NCI-H446 (cell line): ENCODE measurements around the gene FLOT1.
"Not testable (repeated sequence)": the region's sequence is repeated elsewhere in the genome, so short reads cannot be mapped to it uniquely, and the experiment has no call there.

ENCODE experiments used
- DNase-seq, 2 experiments: peaks; one replicate each; lab custom pipeline; 2025; lab: John Stamatoyannopoulos, UW

The FLOT1 gene

GRCh38 chr6:30767158-30767943 is 24.9 kb upstream of the FLOT1 start:
- no peak for DNase-seq

DNA sequence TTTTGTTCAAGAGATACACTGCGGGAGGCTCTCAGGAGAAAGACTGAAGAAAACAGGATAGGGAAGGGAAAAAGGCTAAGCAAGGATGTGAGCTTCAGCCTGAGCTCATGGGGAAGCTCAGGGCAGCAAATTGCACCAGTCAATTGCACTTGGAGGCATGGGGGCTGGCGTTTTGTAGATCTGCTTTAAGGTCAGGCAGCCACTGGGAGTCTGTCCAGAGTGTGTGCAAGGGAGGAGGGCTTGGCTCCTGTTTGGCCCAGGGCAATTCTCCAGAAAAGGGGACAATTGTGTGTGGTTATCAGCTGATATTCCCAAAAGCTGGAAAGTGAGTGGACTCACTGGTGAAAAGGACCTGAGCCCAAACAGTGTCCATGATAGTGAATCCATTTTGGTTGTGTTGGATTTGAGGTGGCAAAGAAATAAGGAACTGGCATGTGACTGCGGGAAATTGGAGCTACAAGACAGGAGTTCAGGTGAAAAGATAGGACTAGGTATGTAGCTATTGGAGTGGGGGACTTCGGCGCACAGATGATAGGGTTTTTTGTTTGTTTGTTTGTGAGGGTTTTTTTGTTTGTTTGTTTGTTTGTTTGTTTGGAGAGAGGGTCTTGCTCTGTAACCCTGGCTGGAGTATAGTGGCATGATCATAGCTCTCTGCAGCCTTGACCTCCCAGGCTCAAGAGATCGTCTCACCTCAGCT is 24.1 kb upstream of the FLOT1 start:
- no peak for DNase-seq

GRCh38 chr6:30765495-30765894 is 23.0 kb upstream of the FLOT1 start:
- not testable (repeated sequence) for DNase-seq

GRCh38 chr6:30764490-30765043 is 22.1 kb upstream of the FLOT1 start:
- DNase-seq, result not testable (repeated sequence)

GRCh38 chr6:30763618-30764489 is 21.4 kb upstream of the FLOT1 start:
- DNase-seq, result no peak

- no peak for DNase-seq
These were observed 20.7 kb upstream of the FLOT1 start for GRCh38 chr6:30763155-30763617.

GRCh38 chr6:30761791-30762429 is 19.4 kb upstream of the FLOT1 start:
- DNase-seq, result no peak

DNA sequence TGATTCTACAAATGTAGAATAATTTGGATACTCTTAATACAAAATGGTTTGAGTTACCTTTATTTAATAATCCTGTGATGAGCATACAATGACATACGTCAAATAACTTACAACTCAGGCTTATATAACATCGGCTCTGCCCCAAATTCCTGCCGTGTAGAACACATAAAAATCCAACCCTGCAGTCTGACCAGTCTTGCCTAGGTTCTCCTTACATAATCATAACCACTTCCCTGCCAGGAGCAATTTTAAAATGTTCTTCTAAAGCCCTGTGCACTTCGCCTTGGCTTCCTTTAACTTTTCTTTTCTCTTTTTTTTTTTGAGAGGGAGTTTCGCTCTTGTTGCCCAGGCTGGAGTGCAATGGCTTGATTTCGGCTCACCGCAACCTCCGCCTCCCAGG is 18.1 kb upstream of the FLOT1 start:
- DNase-seq, result no peak

- DNase-seq, result no peak
These were observed 17.2 kb upstream of the FLOT1 start for GRCh38 chr6:30759575-30760239.

DNA sequence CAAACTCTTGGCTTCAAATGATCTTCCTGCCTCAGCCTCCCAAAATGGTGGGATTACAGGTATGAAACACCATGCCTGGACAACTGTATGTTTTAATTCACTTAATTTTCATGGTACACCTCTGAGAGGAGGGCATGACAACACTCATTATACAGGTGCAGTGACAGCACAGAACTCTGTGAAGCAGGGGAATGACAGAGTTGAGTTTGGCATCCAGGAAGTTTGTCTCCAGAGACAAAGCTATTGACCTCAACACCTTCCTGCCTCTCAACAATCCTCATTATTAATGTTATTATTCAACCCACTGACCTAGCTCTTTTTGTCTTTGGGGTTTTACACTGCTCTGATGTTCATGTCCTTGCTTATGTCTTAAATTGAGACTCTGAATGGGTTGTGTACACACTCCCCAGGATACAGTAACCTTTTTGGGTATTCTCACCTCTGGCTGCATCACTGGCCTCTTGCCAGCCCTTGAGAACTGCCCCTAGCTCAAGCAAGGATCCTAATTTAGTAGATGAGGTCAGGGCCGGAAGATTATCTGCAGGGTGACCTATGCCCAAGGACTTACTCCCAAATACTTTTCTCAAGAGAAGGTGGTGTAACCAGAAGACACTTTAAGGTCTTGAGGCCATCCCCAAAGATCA is 14.9 kb upstream of the FLOT1 start:
- no peak for DNase-seq

DNA sequence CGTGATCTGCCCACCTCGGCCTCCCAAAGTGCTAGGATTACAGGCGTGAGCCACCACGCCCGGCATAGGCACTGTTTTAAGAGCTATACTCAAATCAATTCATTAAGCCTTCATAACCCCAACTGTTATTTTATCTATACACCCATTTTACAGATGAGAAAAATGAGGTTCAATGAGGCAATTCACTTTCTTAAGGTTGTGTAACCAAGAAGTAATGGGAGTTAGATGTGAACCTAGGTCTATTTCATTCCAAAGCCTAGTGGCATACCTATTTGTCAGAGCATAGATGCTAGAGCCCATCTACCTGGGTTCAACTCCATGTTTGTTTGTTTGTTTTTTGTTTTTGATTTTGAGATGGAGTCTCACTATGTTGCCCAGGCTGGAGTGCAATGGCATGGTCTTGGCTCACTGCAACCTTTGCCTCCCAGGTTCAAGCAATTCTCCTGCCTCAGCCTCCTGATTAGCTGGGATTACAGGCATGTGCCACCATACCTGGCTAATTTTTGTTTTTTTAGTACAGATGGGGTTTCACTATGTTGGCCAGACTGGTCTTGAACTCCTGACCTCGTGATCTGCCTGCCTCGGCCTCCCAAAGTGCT is 14.0 kb upstream of the FLOT1 start:
- not testable (repeated sequence) for DNase-seq

- no peak for DNase-seq
These were observed 12.1 kb upstream of the FLOT1 start for GRCh38 chr6:30754631-30755030.

GRCh38 chr6:30752157-30752927 is 9.9 kb upstream of the FLOT1 start:
- DNase-seq, result peak; percentile 46 to 88

- no peak for DNase-seq
These were observed 7.8 kb upstream of the FLOT1 start for GRCh38 chr6:30750379-30750668.

GRCh38 chr6:30749554-30750378 is 7.3 kb upstream of the FLOT1 start:
- DNase-seq, result no peak

GRCh38 chr6:30748851-30749540 is 6.5 kb upstream of the FLOT1 start:
- no peak for DNase-seq

GRCh38 chr6:30747902-30748769 is 5.6 kb upstream of the FLOT1 start:
- no peak for DNase-seq
